ENCODE results near the gene TLX1. TPM values are rescaled to one million over a fixed set of nuclear protein-coding genes. Genes with fewer than 3 reads are reported as not detected.

The TLX1 gene
- total RNA-seq, 1 donor from 2014 or later: not detected

DNA sequence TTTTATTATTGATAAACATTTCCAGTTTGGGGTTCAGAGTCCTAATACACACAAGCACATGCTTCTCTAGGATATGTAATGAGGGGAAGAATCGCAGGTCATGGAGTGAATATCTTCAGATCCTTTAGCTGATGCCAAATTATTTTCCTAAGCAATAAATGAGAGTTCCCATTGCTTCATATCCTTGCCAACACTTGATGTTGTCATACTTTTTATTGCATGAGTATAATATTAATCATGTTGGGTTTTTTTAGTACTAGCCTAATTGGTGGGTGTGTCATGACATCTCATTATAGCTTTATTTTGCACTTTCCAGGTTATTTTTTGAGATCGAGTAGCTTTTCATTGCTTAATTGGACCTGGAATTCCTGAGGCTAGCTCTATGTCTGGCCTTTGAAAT is 35.3 kb downstream of the TLX1 start:
- DNase-seq (ENCODE audit: extremely low spot score in 2 of 2): no peak
- Histone ChIP-seq H3K4me3 (no peak overlapping the region), H3K9me3 (no peaks in the 10 kb centered on the region), H3K27ac (no peak overlapping the region), H3K36me3 (no peaks in the 10 kb centered on the region), H3K27me3 (no peaks in the 10 kb centered on the region), H3K4me1 (no peaks in the 10 kb centered on the region)
- intact Hi-C loops (cut with DNase I): no loop called here
- TF ChIP-seq POLR2A (IDR thresholded peaks at IDR 0.05): no peak

DNA sequence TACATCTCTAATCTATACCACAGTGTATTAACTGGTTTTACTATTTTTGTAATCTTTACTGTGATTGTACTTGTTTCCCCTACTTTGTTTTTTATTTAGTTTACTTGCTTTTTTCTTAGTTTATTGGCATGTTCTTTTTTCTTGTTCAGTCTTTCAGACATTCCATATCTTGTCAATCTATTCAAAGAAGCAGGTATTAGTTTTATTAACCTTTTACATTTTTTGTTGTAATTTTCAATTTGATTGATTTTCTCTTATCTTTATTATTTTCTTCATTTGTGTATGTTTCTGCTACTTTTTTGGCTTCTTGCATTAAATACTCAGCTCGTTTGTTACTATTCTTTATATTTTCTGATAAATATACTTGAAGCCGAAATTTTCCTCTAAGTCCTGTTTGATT is 41.6 kb downstream of the TLX1 start:
- TF ChIP-seq POLR2AphosphoS5 (IDR thresholded peaks at IDR 0.05; ENCODE audit: insufficient read depth in 1 of 2, low read depth in 1 of 2): no peak
- TF ChIP-seq, protein P1, sequence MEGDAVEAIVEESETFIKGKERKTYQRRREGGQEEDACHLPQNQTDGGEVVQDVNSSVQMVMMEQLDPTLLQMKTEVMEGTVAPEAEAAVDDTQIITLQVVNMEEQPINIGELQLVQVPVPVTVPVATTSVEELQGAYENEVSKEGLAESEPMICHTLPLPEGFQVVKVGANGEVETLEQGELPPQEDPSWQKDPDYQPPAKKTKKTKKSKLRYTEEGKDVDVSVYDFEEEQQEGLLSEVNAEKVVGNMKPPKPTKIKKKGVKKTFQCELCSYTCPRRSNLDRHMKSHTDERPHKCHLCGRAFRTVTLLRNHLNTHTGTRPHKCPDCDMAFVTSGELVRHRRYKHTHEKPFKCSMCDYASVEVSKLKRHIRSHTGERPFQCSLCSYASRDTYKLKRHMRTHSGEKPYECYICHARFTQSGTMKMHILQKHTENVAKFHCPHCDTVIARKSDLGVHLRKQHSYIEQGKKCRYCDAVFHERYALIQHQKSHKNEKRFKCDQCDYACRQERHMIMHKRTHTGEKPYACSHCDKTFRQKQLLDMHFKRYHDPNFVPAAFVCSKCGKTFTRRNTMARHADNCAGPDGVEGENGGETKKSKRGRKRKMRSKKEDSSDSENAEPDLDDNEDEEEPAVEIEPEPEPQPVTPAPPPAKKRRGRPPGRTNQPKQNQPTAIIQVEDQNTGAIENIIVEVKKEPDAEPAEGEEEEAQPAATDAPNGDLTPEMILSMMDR (IDR thresholded peaks at IDR 0.05): no peak
- TF ChIP-seq POLR2A (IDR thresholded peaks at IDR 0.05): no peak
- H3K27me3 ChIP-seq: no peaks in the 10 kb centered on the region
- DNase-seq (ENCODE audit: extremely low spot score in 2 of 2): no peak

GRCh38 chr10:101174319-101174718 is 43.2 kb downstream of the TLX1 start:
- intact Hi-C loops (cut with DNase I): no loop called here
- peaks cover 13% of the 10 kb centered on the region for H3K9me3 ChIP-seq
- no peak overlapping the region for H3K4me3 ChIP-seq
- TF ChIP-seq, protein P1 (IDR thresholded peaks at IDR 0.05): no peak
- no peak for TF ChIP-seq POLR2AphosphoS5 (IDR thresholded peaks at IDR 0.05; ENCODE audit: insufficient read depth in 1 of 2, low read depth in 1 of 2)
- TF ChIP-seq POLR2A (IDR thresholded peaks at IDR 0.05): no peak
- H3K36me3 ChIP-seq: no peaks in the 10 kb centered on the region
- no peaks in the 10 kb centered on the region for H3K4me1 ChIP-seq
- no peak for DNase-seq (ENCODE audit: extremely low spot score in 2 of 2)
- no peak overlapping the region for H3K27ac ChIP-seq
- no peaks in the 10 kb centered on the region for H3K27me3 ChIP-seq

More for the DNA sequence above, 41.6 kb downstream of the TLX1 start:
- intact Hi-C loops (cut with DNase I): no loop called here
- Histone ChIP-seq H3K27ac (no peak overlapping the region), H3K36me3 (no peaks in the 10 kb centered on the region), H3K9me3 (peaks cover 13% of the 10 kb centered on the region), H3K4me3 (no peak overlapping the region), H3K4me1 (no peaks in the 10 kb centered on the region)

DNA sequence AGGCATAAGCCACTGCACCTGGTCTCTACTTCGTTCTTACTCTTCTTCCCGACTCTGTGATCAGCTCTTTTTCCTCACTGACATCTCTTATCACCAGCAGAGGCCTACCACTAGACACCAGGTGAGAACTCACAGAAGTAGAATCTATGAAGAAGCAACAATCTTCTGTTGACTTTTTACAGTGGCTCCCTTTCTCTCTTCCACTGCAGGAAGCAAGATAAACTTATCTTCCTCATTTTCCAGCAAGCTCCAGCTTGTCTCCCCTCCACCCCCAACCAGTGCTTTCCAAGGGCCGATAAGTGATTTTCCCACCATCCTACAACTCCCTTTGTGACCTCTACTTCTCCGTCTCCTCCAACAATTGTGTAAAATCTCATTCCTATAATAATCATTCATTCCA is 45.5 kb downstream of the TLX1 start:
- H3K4me3 ChIP-seq: no peak overlapping the region
- intact Hi-C loops (cut with DNase I): no loop called here
- H3K4me1 ChIP-seq: no peaks in the 10 kb centered on the region
- DNase-seq (ENCODE audit: extremely low spot score in 2 of 2): no peak
- TF ChIP-seq POLR2A (IDR thresholded peaks at IDR 0.05) (no peak), POLR2AphosphoS5 (IDR thresholded peaks at IDR 0.05; ENCODE audit: insufficient read depth in 1 of 2, low read depth in 1 of 2) (no peak)
- TF ChIP-seq, protein P1 (IDR thresholded peaks at IDR 0.05): no peak
- H3K36me3 ChIP-seq: no peaks in the 10 kb centered on the region
- no peak overlapping the region for H3K27ac ChIP-seq
- H3K27me3 ChIP-seq: no peaks in the 10 kb centered on the region
- peaks cover 13% of the 10 kb centered on the region for H3K9me3 ChIP-seq

- intact Hi-C loops (cut with DNase I): no loop called here
- Histone ChIP-seq H3K4me1 (no peaks in the 10 kb centered on the region), H3K27ac (no peak overlapping the region), H3K4me3 (no peak overlapping the region), H3K27me3 (no peaks in the 10 kb centered on the region), H3K36me3 (no peaks in the 10 kb centered on the region), H3K9me3 (no peaks in the 10 kb centered on the region)
- TF ChIP-seq POLR2AphosphoS5 (IDR thresholded peaks at IDR 0.05; ENCODE audit: insufficient read depth in 1 of 2, low read depth in 1 of 2) (no peak), POLR2A (IDR thresholded peaks at IDR 0.05) (no peak)
- TF ChIP-seq, protein P1 (IDR thresholded peaks at IDR 0.05): no peak
- DNase-seq (ENCODE audit: extremely low spot score in 2 of 2): no peak
These were observed 51.8 kb downstream of the TLX1 start for GRCh38 chr10:101182936-101183335.
